GM12878 (cell line): Measurements from ENCODE around the gene UBE2I. TPM values are rescaled to one million over a fixed set of nuclear protein-coding genes. Genes with fewer than 3 reads are reported as not detected.
A peak's percentile ranks its signal among the peaks of the same experiment; 100 is the strongest.

Experiments
- ASH2L ChIP-seq: fragments of 300-600, 200-600 bp; sonication (generic); IDR thresholded peaks from 2 replicates; pipeline ENCODE4 v1.6.1; 2017; ENCODE audit warnings: low read depth, mild to moderate bottlenecking, borderline replicate concordance
- BACH1 ChIP-seq: fragments of 450-650 bp; IDR thresholded peaks from 2 replicates; pipeline ENCODE4 v1.6.1; 2017; ENCODE audit warnings: mild to moderate bottlenecking, borderline replicate concordance
- BCL11A ChIP-seq: IDR thresholded peaks from 2 replicates; pipeline ENCODE4 v1.6.1; 2011; ENCODE audit warnings: low read depth, low read length
- BMI1 ChIP-seq: fragments of 450-650 bp; IDR thresholded peaks from 2 replicates; pipeline ENCODE4 v1.6.1; 2016; ENCODE audit warnings: mild to moderate bottlenecking, moderate library complexity, borderline replicate concordance
- CBFB ChIP-seq: IDR thresholded peaks from 2 replicates; pipeline ENCODE4 v1.6.1; 2016; ENCODE audit warnings: antibody characterized with exemption, low read depth
- CEBPZ ChIP-seq: fragments of 150-350 bp; IDR thresholded peaks from 2 replicates; pipeline ENCODE4 v1.6.1; 2016; ENCODE audit warnings: low read depth, low read length
- EGR1 ChIP-seq, 2 experiments: IDR thresholded peaks; 1 replicate in 1 of 2; 2 replicates in 1 of 2; pipeline ENCODE4 v1.6.1; 2011 to 2012; ENCODE audit warnings: low read depth in 2 of 2, low read length in 2 of 2, borderline replicate concordance in 1 of 2, mild to moderate bottlenecking in 1 of 2, moderate library complexity in 1 of 2
- FOS ChIP-seq: IDR thresholded peaks from 3 replicates; pipeline ENCODE4 v1.6.1; 2011; ENCODE audit warnings: borderline replicate concordance; ENCODE audit not compliant: insufficient read length; ENCODE audit errors: extremely low read depth
- FOXM1 ChIP-seq: IDR thresholded peaks from 2 replicates; pipeline ENCODE4 v1.6.1; 2012; ENCODE audit warnings: low read depth, mild to moderate bottlenecking, inconsistent platforms, low read length, moderate library complexity
- HDGF ChIP-seq: fragments of 450-650 bp; IDR thresholded peaks from 2 replicates; pipeline ENCODE4 v1.6.1; 2016; ENCODE audit warnings: antibody characterized with exemption
- IRF3 ChIP-seq: fragments of 450-650 bp; IDR thresholded peaks from 2 replicates; pipeline ENCODE4 v1.6.1; 2014; ENCODE audit warnings: mild to moderate bottlenecking
- MXI1 ChIP-seq: fragments of 150-350 bp; IDR thresholded peaks from 2 replicates; pipeline ENCODE4 v1.6.1; 2011; ENCODE audit warnings: low read depth, mild to moderate bottlenecking, inconsistent platforms, low read length, improper control_type of control experiment
- MYC ChIP-seq: IDR thresholded peaks from 2 replicates; pipeline ENCODE4 v1.6.1; 2011; ENCODE audit warnings: mild to moderate bottlenecking, low read length, moderate library complexity, inconsistent platforms; ENCODE audit not compliant: insufficient read depth, insufficient replicate concordance, insufficient read length, severe bottlenecking
- NFXL1 ChIP-seq: fragments of 450-650 bp; IDR thresholded peaks from 2 replicates; pipeline ENCODE4 v1.6.1; 2017; ENCODE audit warnings: antibody characterized with exemption, mild to moderate bottlenecking, borderline replicate concordance
- NR2C1 ChIP-seq: fragments of 450-650 bp; IDR thresholded peaks from 2 replicates; pipeline ENCODE4 v1.6.1; 2017; ENCODE audit warnings: antibody characterized with exemption, mild to moderate bottlenecking, moderate library complexity
- NR2F1 ChIP-seq: fragments of 450-650 bp; conservative IDR thresholded peaks from 2 replicates; pipeline ENCODE4 v1.6.1; 2017; ENCODE audit warnings: mild to moderate bottlenecking
- PAX8 ChIP-seq: fragments of 450-650 bp; IDR thresholded peaks from 2 replicates; pipeline ENCODE4 v1.6.1; 2017; ENCODE audit warnings: mild to moderate bottlenecking, moderate library complexity
- RCOR1 ChIP-seq: conservative IDR thresholded peaks from 2 replicates; pipeline ENCODE4 v1.6.1; 2012; ENCODE audit warnings: low read depth, low read length, improper control_type of control experiment
- SIN3A ChIP-seq: IDR thresholded peaks from 2 replicates; pipeline ENCODE4 v1.6.1; 2012; ENCODE audit warnings: low read depth, low read length, improper control_type of control experiment
- TBL1XR1 ChIP-seq: IDR thresholded peaks from 2 replicates; pipeline ENCODE4 v1.6.1; 2012; ENCODE audit warnings: low read depth, low read length, improper control_type of control experiment
- WRNIP1 ChIP-seq: IDR thresholded peaks from 2 replicates; pipeline ENCODE4 v1.6.1; 2011; ENCODE audit warnings: low read depth, low read length, improper control_type of control experiment, borderline replicate concordance
- YBX1 ChIP-seq: fragments of 450-650 bp; IDR thresholded peaks from 2 replicates; pipeline ENCODE4 v1.6.1; 2016; ENCODE audit warnings: antibody characterized with exemption
- YY1 ChIP-seq: IDR thresholded peaks from 2 replicates; pipeline ENCODE4 v1.6.1; 2011; ENCODE audit warnings: low read depth, mild to moderate bottlenecking, low read length
- ZBTB11 ChIP-seq: fragments of 450-650 bp; formaldehyde crosslinking; IDR thresholded peaks from 2 replicates; pipeline ENCODE4 v1.5.0; 2022; ENCODE audit warnings: mild to moderate bottlenecking, missing genetic modification characterization
- polyA plus RNA-seq, 11 experiments: library from polyadenylated mRNA; depleted of rRNA in 4 of 11; unstranded in 6 of 11; stranded (reverse) in 5 of 11; fragments of >200 nt; fragmentation: Nextera tagmentation in 4 of 11; fragmentation: Illumina TruSeq in 1 of 11; extraction: Ambion mirVana in 4 of 11; extraction: Trizol in 1 of 11; gene quantifications; 1 replicate in 1 of 11; 2 replicates in 10 of 11; pipeline versions ENCODE4 v1.2.1 to v1.2.3, GENCODE V29; 2011 to 2016; ENCODE audit warnings: inconsistent platforms in 2 of 11, missing spikeins in 2 of 11, low read depth in 1 of 11
- total RNA-seq, 4 experiments: library from RNA; depleted of rRNA in 3 of 4; stranded (reverse); fragments of >200 nt in 3 of 4; fragmentation: Illumina TruSeq in 1 of 4; extraction: Trizol in 1 of 4; gene quantifications; 2 replicates each; pipeline versions ENCODE4 v1.2.1 to v1.2.3, GENCODE V29; 2013 to 2021

UBE2I gene
- total and polyA plus RNA-seq, 10 of the 15 experiments (the other 5 are each of a cell fraction or from before 2014, with no cell fraction given): 47.5 to 243 (median 194) TPM

GRCh38 chr16:1351582-1352362, 42.3 kb downstream of the UBE2I start, which contains the start of the genes GNPTG and TSR3 (continued):
- TF ChIP-seq RCOR1 (0 out of 2 replicates have a peak, but pooled peaks have one; percentile 35), FOS (peak; percentile 40), NR2F1 (peak; percentile 81), MYC (no peak), BACH1 (peak; percentile 84), FOXM1 (no peak), CBFB (no peak), YY1 (peak; percentile 99), HDGF (no peak), BMI1 (no peak), MXI1 (peak; percentile 91; the same call in 1 of the 2 replicates), EGR1 (IDR thresholded peaks at IDR 0.05; ENCODE audit: borderline replicate concordance in 1 of 2, low read depth in 2 of 2, low read length in 2 of 2) (peak; percentile 51 to 77), ASH2L (no peak), NR2C1 (peak; percentile 79), IRF3 (no peak), SIN3A (peak; percentile 98), NFXL1 (no peak), CEBPZ (peak; percentile 47), TBL1XR1 (peak; percentile 92; the same call in 1 of the 2 replicates), ZBTB11 (peak; percentile 79), BCL11A (no peak), WRNIP1 (no peak), PAX8 (no peak), YBX1 (no peak)
